H1 (cell line): ENCODE results near the gene LDLRAD4. TPM values are rescaled to one million over a fixed set of nuclear protein-coding genes. Genes with fewer than 3 reads are reported as not detected.

ENCODE experiments used
- CTCF ChIA-PET: fragments of 300-600 bp; sonication (Branson Sonifier 250); formaldehyde crosslinking; loops from one replicate; lab custom pipeline; 2021; ENCODE audit not compliant: partially characterized antibody; lab: Charles Lee
- POLR2A ChIA-PET: fragments of 300-600 bp; sonication (Branson Sonifier 250); formaldehyde crosslinking; loops from one replicate; lab custom pipeline; 2021; ENCODE audit warnings: inconsistent platforms; ENCODE audit not compliant: partially characterized antibody; lab: Charles Lee
- DNase-seq, 2 experiments: peaks; one replicate each; pipeline versions ENCODE4 v3.0.0 to v3.0.0-alpha.2; 2010 to 2022; ENCODE audit warnings: low spot score in 2 of 2, low read depth in 1 of 2, mixed read lengths in 1 of 2
- FAIRE-seq: peaks from 2 replicates; lab custom pipeline; 2011; peaks lifted over from hg19 to GRCh38; lab: Jason Lieb, UNC
- H2AFZ ChIP-seq: 2 replicates; pipeline ENCODE4 v1.8.1; 2012; ENCODE audit warnings: low read length, inconsistent platforms
- H2AK5ac ChIP-seq: 2 replicates; pipeline ENCODE4 v1.6.1; 2013; ENCODE audit warnings: low read depth, low read length
- H2BK120ac ChIP-seq: replicated peaks from 2 replicates; pipeline ENCODE3; 2013; ENCODE audit warnings: low read depth, low read length, inconsistent platforms
- H2BK12ac ChIP-seq: 2 replicates; pipeline ENCODE4 v1.6.1; 2013; ENCODE audit warnings: low read depth, low read length
- H2BK15ac ChIP-seq: 2 replicates; pipeline ENCODE4 v1.6.1; 2013; ENCODE audit warnings: low read length
- H2BK20ac ChIP-seq: 2 replicates; pipeline ENCODE4 v1.6.1; 2013; ENCODE audit warnings: low read length
- H2BK5ac ChIP-seq: 2 replicates; pipeline ENCODE4 v1.6.1; 2013; ENCODE audit warnings: low read depth, low read length
- H3K14ac ChIP-seq: 2 replicates; pipeline ENCODE4 v1.6.1; 2013; ENCODE audit warnings: inconsistent platforms; ENCODE audit not compliant: insufficient read length
- H3K18ac ChIP-seq: 2 replicates; pipeline ENCODE4 v1.6.1; 2013; ENCODE audit warnings: low read length; ENCODE audit errors: extremely low read depth
- H3K23ac ChIP-seq: 2 replicates; pipeline ENCODE4 v1.6.1; 2013; ENCODE audit warnings: inconsistent platforms; ENCODE audit not compliant: insufficient read length
- H3K23me2 ChIP-seq: 2 replicates; pipeline ENCODE4 v1.6.1; 2013; ENCODE audit warnings: low read depth, low read length
- H3K27ac ChIP-seq: 2 replicates; pipeline ENCODE4 v1.6.1; 2011; ENCODE audit warnings: low read depth, low read length, inconsistent platforms
- H3K27me3 ChIP-seq, 4 experiments: replicated peaks in 1 of 4; 1 replicate in 1 of 4; 2 replicates in 3 of 4; pipeline versions ENCODE4 v1.6.1 to v1.8.1; 2011 to 2013; ENCODE audit warnings: low read length in 3 of 4, mild to moderate bottlenecking in 3 of 4, inconsistent platforms in 2 of 4, mixed read lengths in 2 of 4, moderate library complexity in 1 of 4; ENCODE audit not compliant: control insufficient read depth in 3 of 4, insufficient read depth in 3 of 4; ENCODE audit errors: extremely low read depth in 1 of 4
- H3K36me3 ChIP-seq, 4 experiments: 2 replicates each; pipeline versions ENCODE4 v1.6.1 to v1.8.1; 2011 to 2013; ENCODE audit warnings: mild to moderate bottlenecking in 4 of 4, low read length in 3 of 4, moderate library complexity in 2 of 4, control low read depth in 1 of 4, inconsistent platforms in 1 of 4; ENCODE audit not compliant: insufficient read depth in 4 of 4, control insufficient read depth in 2 of 4
- H3K4ac ChIP-seq: replicated peaks from 2 replicates; pipeline ENCODE3; 2013; ENCODE audit warnings: low read length, low read depth, mixed read lengths, inconsistent platforms; ENCODE audit not compliant: insufficient read length
- H3K4me1 ChIP-seq, 4 experiments: replicated peaks in 1 of 4; 1 replicate in 1 of 4; 2 replicates in 3 of 4; pipeline versions ENCODE4 v1.6.1 to v1.8.1; 2011 to 2013; ENCODE audit warnings: low read length in 3 of 4, inconsistent platforms in 2 of 4, mixed read lengths in 1 of 4; ENCODE audit not compliant: insufficient read depth in 4 of 4, control insufficient read depth in 3 of 4
- H3K4me2 ChIP-seq, 2 experiments: 2 replicates each; pipeline versions ENCODE4 v1.6.1 to v1.8.1; 2011 to 2013; ENCODE audit warnings: low read depth in 2 of 2, low read length in 2 of 2, control low read depth in 1 of 2, inconsistent platforms in 1 of 2, mild to moderate bottlenecking in 1 of 2; ENCODE audit not compliant: insufficient read depth in 1 of 2
- H3K4me3 ChIP-seq, 4 experiments: fragments of 200-600, 300-600 bp in 1 of 4; sonication (generic), shearing (Covaris generic), sonication (Bioruptor Twin) in 1 of 4; 2 replicates each; pipeline versions ENCODE4 v1.5.1 to v1.8.1; 2011 to 2016; ENCODE audit warnings: low read length in 4 of 4, low read depth in 3 of 4, control low read depth in 2 of 4, inconsistent platforms in 2 of 4, mild to moderate bottlenecking in 2 of 4, mixed read lengths in 1 of 4, moderate library complexity in 1 of 4; ENCODE audit not compliant: insufficient read depth in 2 of 4; ENCODE audit errors: extremely low read depth in 1 of 4
- H3K56ac ChIP-seq: replicated peaks from 2 replicates; pipeline ENCODE3; 2013; ENCODE audit warnings: low read depth, mild to moderate bottlenecking, mixed read lengths, low read length, inconsistent platforms; ENCODE audit not compliant: insufficient read length
- H3K79me1 ChIP-seq: 2 replicates; pipeline ENCODE4 v1.6.1; 2013; ENCODE audit warnings: low read depth, low read length, control low read depth
- H3K79me2 ChIP-seq, 2 experiments: 2 replicates each; pipeline versions ENCODE4 v1.6.1 to v1.8.1; 2012 to 2013; ENCODE audit warnings: low read length in 2 of 2, mild to moderate bottlenecking in 2 of 2, inconsistent platforms in 1 of 2; ENCODE audit not compliant: insufficient read depth in 2 of 2, control insufficient read depth in 1 of 2
- H3K9ac ChIP-seq, 4 experiments: replicated peaks in 1 of 4; 1 replicate in 1 of 4; 2 replicates in 3 of 4; pipeline versions ENCODE4 v1.6.1 to v1.8.1; 2011 to 2013; ENCODE audit warnings: low read depth in 3 of 4, low read length in 3 of 4, control low read depth in 2 of 4, mild to moderate bottlenecking in 2 of 4, moderate library complexity in 2 of 4, inconsistent platforms in 1 of 4; ENCODE audit errors: extremely low read depth in 1 of 4
- H3K9me3 ChIP-seq, 2 experiments: 2 replicates each; pipeline versions ENCODE4 v1.6.1 to v1.8.1; 2012 to 2013; ENCODE audit warnings: mild to moderate bottlenecking in 2 of 2, moderate library complexity in 2 of 2, control low read depth in 1 of 2, inconsistent platforms in 1 of 2, low read depth in 1 of 2, low read length in 1 of 2, mixed read lengths in 1 of 2; ENCODE audit not compliant: insufficient read depth in 2 of 2
- H4K20me1 ChIP-seq, 2 experiments: replicated peaks in 1 of 2; 2 replicates each; pipeline versions ENCODE3 to v1.8.1; 2011 to 2013; ENCODE audit warnings: inconsistent platforms in 2 of 2, low read length in 2 of 2, mild to moderate bottlenecking in 1 of 2; ENCODE audit not compliant: insufficient read depth in 2 of 2, control insufficient read depth in 1 of 2
- H4K5ac ChIP-seq: 2 replicates; pipeline ENCODE4 v1.6.1; 2013; ENCODE audit warnings: low read length, low read depth, mixed read lengths, inconsistent platforms; ENCODE audit not compliant: insufficient read length
- H4K8ac ChIP-seq: 2 replicates; pipeline ENCODE4 v1.8.0; 2013; ENCODE audit warnings: mild to moderate bottlenecking, moderate library complexity, low read length, inconsistent platforms; ENCODE audit not compliant: insufficient read depth; ENCODE audit errors: extremely low read depth
- H4K91ac ChIP-seq: replicated peaks from 2 replicates; pipeline ENCODE3; 2013; ENCODE audit warnings: low read length, mixed read lengths, inconsistent platforms; ENCODE audit not compliant: insufficient read length
- CEBPB ChIP-seq: IDR thresholded peaks from 2 replicates; pipeline ENCODE4 v1.6.1; 2012; ENCODE audit warnings: low read depth, low read length
- CREB1 ChIP-seq: IDR thresholded peaks from 2 replicates; pipeline ENCODE4 v1.6.1; 2012; ENCODE audit warnings: inconsistent platforms
- CTCF ChIP-seq, 3 experiments: IDR thresholded peaks; 1 replicate in 2 of 3; 2 replicates in 1 of 3; pipeline versions ENCODE4 v1.5.1 to v1.6.1; 2011; ENCODE audit warnings: low read length in 3 of 3, mild to moderate bottlenecking in 3 of 3, inconsistent platforms in 2 of 3, low read depth in 1 of 3, moderate library complexity in 1 of 3; ENCODE audit not compliant: insufficient read depth in 1 of 3; ENCODE audit errors: control extremely low read depth in 1 of 3
- EZH2 ChIP-seq: fragments of 200-600 bp; sonication (generic); IDR thresholded peaks from 2 replicates; pipeline ENCODE4 v1.7.1; 2012; ENCODE audit warnings: low read depth, mild to moderate bottlenecking, moderate library complexity, low read length, inconsistent platforms; ENCODE audit not compliant: severe bottlenecking
- HDAC6 ChIP-seq: IDR thresholded peaks from one replicate; pipeline ENCODE4 v1.7.1; 2012; ENCODE audit warnings: low read depth, mild to moderate bottlenecking, inconsistent platforms, low read length, moderate library complexity
- KDM4A ChIP-seq: IDR thresholded peaks from one replicate; pipeline ENCODE4 v1.7.1; 2012; ENCODE audit warnings: low read depth, mild to moderate bottlenecking, moderate library complexity, low read length, inconsistent platforms; ENCODE audit not compliant: severe bottlenecking
- MAX ChIP-seq: IDR thresholded peaks from 2 replicates; pipeline ENCODE4 v1.6.1; 2012; ENCODE audit warnings: inconsistent platforms
- NANOG ChIP-seq: IDR thresholded peaks from 2 replicates; pipeline ENCODE4 v1.6.1; 2011; ENCODE audit warnings: low read length, low read depth, mild to moderate bottlenecking, inconsistent platforms; ENCODE audit not compliant: insufficient read depth, poor library complexity, severe bottlenecking
- SP1 ChIP-seq: IDR thresholded peaks from 2 replicates; pipeline ENCODE4 v1.6.1; 2011; ENCODE audit warnings: low read depth, low read length
- SRF ChIP-seq: IDR thresholded peaks from 2 replicates; pipeline ENCODE4 v1.6.1; 2011; ENCODE audit warnings: mild to moderate bottlenecking, low read depth, low read length, moderate library complexity
- TBP ChIP-seq: IDR thresholded peaks from 2 replicates; pipeline ENCODE4 v1.6.1; 2011; ENCODE audit warnings: low read depth, low read length, improper control_type of control experiment
- ZNF274 ChIP-seq: IDR thresholded peaks from 2 replicates; pipeline ENCODE4 v1.7.0; 2012; ENCODE audit warnings: low read length, borderline replicate concordance; ENCODE audit errors: extremely low read depth
- WGBS, 2 experiments: shearing (Covaris generic) in 1 of 2; methylation state at CpG; one replicate each; pipeline versions ENCODE4 v1.1.6 to v1.1.7; 2013 to 2015; ENCODE audit warnings: low lambda C conversion rate in 2 of 2, mixed read lengths in 2 of 2, inconsistent platforms in 1 of 2, low coverage in 1 of 2, missing lambda C conversion rate in 1 of 2; ENCODE audit not compliant: insufficient replicate concordance in 2 of 2, insufficient coverage in 1 of 2, insufficient read length in 1 of 2; ENCODE audit errors: extremely low coverage in 1 of 2, missing lambda C conversion rate in 1 of 2; 5-methylcytosine and 5-hydroxymethylcytosine counted together
- polyA plus RNA-seq, 7 experiments: library from polyadenylated mRNA; depleted of rRNA in 3 of 7; stranded (reverse) in 5 of 7; unstranded in 2 of 7; fragments of >200 nt in 5 of 7; fragments of 200-250 nt in 2 of 7; gene quantifications; 1 replicate in 5 of 7; 2 replicates in 1 of 7; 4 replicates in 1 of 7; pipeline versions ENCODE4 v1.2.1 to v1.2.3, GENCODE V29; 2011 to 2013; ENCODE audit warnings: missing spikeins in 2 of 7, mixed read lengths in 2 of 7
- total RNA-seq: library from RNA; stranded (reverse); fragmentation: NEBNext Ultra II Directional; extraction: Animal tissue kit (Norgen Biotek cat#: 25700); gene quantifications from 2 replicates; pipeline ENCODE4 v1.2.1, GENCODE V29; 2021

Gene LDLRAD4
- total and polyA plus RNA-seq, 2 of the 8 experiments (the other 6 are each of a cell fraction or from before 2014, with no cell fraction given) = 0.77 to 1.4 TPM

GRCh38 chr18:13572721-13573120 is 354.2 kb downstream of the LDLRAD4 start:
- Histone ChIP-seq H4K91ac (no peak overlapping the region), H3K27me3 (no peaks in the 10 kb centered on the region), H3K4ac (no peak overlapping the region), H4K5ac (no peak overlapping the region), H4K20me1 (no peaks in the 10 kb centered on the region), H3K79me1 (no peaks in the 10 kb centered on the region), H2BK20ac (no peak overlapping the region), H2AFZ (no peak overlapping the region), H3K14ac (no peak overlapping the region), H3K27ac (no peak overlapping the region), H3K56ac (no peak overlapping the region), H3K4me3 (no peak overlapping the region), H2BK12ac (no peak overlapping the region), H3K79me2 (no peaks in the 10 kb centered on the region), H3K36me3 (no peaks in the 10 kb centered on the region), H3K4me1 (no peaks in the 10 kb centered on the region), H2AK5ac (no peak overlapping the region), H2BK5ac (no peak overlapping the region), H4K8ac (no peak overlapping the region), H3K23me2 (no peaks in the 10 kb centered on the region), H3K9ac (no peak overlapping the region), H3K9me3 (no peaks in the 10 kb centered on the region), H2BK15ac (no peak overlapping the region), H3K4me2 (no peak overlapping the region), H2BK120ac (no peak overlapping the region), H3K18ac (no peak overlapping the region), H3K23ac (no peak overlapping the region)
- POLR2A ChIA-PET = interaction anchor here (1.2 kb wide), 1 partner anchor 21 kb away, joined by 3 read pairs; no protein-coding TSS in a partner anchor
- WGBS, 2 experiments = 89% methylated on average over 7 of the region's 7 CpGs; no CpG with 5 or more reads in 1 of the 2 experiments
- TF ChIP-seq MAX = no peak
- no peak for TF ChIP-seq KDM4A
- TF ChIP-seq SP1 = no peak
- TF ChIP-seq SRF = no peak
- TF ChIP-seq ZNF274 = no peak
- no peak for TF ChIP-seq NANOG
- no peak for TF ChIP-seq TBP
- no peak for TF ChIP-seq CEBPB
- TF ChIP-seq HDAC6 = no peak
- no peak for TF ChIP-seq CTCF (IDR thresholded peaks at IDR 0.05; ENCODE audit: control extremely low read depth in 1 of 3, insufficient read depth in 1 of 3, low read depth in 1 of 3, low read length in 3 of 3)
- TF ChIP-seq EZH2 = no peak
- no peak for TF ChIP-seq CREB1
- CTCF ChIA-PET = no interaction called here
- DNase-seq (no peak), FAIRE-seq (no peak)
